ENCODE measurements around the gene SEMG1.

- no peak for TF ChIP-seq CTCF (IDR thresholded peaks at IDR 0.05; ENCODE audit: poor library complexity)
- no peak for TF ChIP-seq EZH2 (IDR thresholded peaks at IDR 0.05; ENCODE audit: borderline replicate concordance)
- no peak for TF ChIP-seq EZH2phosphoT487 (IDR thresholded peaks at IDR 0.05; ENCODE audit: low read depth, severe bottlenecking, unreplicated experiment)
These were observed 19.5 kb downstream of the SEMG1 start for GRCh38 chr20:45226287-45226686.
